Body of pancreas (tissue), 4 donors: ENCODE results near the gene MT1M.

Source experiments
- POLR2A ChIP-seq, 3 donors: fragments of 450-650 bp; IDR thresholded peaks; one replicate each; pipeline ENCODE4 v1.6.1; 2016; ENCODE audit warnings: antibody characterized with exemption in 3 of 3, mild to moderate bottlenecking in 2 of 3
- TF ChIP-seq, protein P1 (sequence below), 7 experiments: fragments of 450-650 bp in 4 of 7; fragments of 200-600 bp in 3 of 7; sonication (generic) in 3 of 7; IDR thresholded peaks; one replicate each; pipeline ENCODE4 v1.5.1; 2016 to 2019; ENCODE audit warnings: antibody characterized with exemption in 7 of 7

GRCh38 chr16:56640076-56640475, 7.6 kb downstream of the MT1M start:
- TF ChIP-seq POLR2A (IDR thresholded peaks at IDR 0.05): no peak
- TF ChIP-seq, protein P1, sequence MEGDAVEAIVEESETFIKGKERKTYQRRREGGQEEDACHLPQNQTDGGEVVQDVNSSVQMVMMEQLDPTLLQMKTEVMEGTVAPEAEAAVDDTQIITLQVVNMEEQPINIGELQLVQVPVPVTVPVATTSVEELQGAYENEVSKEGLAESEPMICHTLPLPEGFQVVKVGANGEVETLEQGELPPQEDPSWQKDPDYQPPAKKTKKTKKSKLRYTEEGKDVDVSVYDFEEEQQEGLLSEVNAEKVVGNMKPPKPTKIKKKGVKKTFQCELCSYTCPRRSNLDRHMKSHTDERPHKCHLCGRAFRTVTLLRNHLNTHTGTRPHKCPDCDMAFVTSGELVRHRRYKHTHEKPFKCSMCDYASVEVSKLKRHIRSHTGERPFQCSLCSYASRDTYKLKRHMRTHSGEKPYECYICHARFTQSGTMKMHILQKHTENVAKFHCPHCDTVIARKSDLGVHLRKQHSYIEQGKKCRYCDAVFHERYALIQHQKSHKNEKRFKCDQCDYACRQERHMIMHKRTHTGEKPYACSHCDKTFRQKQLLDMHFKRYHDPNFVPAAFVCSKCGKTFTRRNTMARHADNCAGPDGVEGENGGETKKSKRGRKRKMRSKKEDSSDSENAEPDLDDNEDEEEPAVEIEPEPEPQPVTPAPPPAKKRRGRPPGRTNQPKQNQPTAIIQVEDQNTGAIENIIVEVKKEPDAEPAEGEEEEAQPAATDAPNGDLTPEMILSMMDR (IDR thresholded peaks at IDR 0.05): no peak
